MCF 10A (cell line): ENCODE results near the gene COBL. TPM values are rescaled to one million over a fixed set of nuclear protein-coding genes. Genes with fewer than 3 reads are reported as not detected.
A peak's percentile ranks its signal among the peaks of the same experiment; 100 is the strongest.

Experiments
- BruUV-seq: library from RNA; stranded (reverse); fragments of 400-500 nt; replicated peaks from 2 replicates; lab custom pipeline; 2021; lab: Mats Ljungman, UMichigan
- CTCF ChIA-PET: fragments of 300-600 bp; sonication (Branson Sonifier 250); formaldehyde crosslinking; extraction: SDS; loops from one replicate; lab custom pipeline; 2021; ENCODE audit warnings: antibody characterized with exemption, inconsistent platforms; lab: Yijun Ruan, JAX
- POLR2A ChIA-PET: fragments of 300-600, 350-650 bp; sonication (Branson Sonifier 250); formaldehyde crosslinking; extraction: SDS; loops from one replicate; lab custom pipeline; 2020; ENCODE audit warnings: antibody characterized with exemption, inconsistent platforms; lab: Yijun Ruan, JAX
- DNase-seq: peaks from one replicate; pipeline ENCODE4 v3.0.0-alpha.2; 2018; ENCODE audit not compliant: unreplicated experiment
- H3K27ac Mint-ChIP-seq: one replicate; pipeline ENCODE4 v1.8.0; 2022; ENCODE audit warnings: mild to moderate bottlenecking, low read depth, mixed read lengths; ENCODE audit not compliant: unreplicated experiment
- H3K27me3 Mint-ChIP-seq: one replicate; pipeline ENCODE4 v1.8.0; 2022; ENCODE audit warnings: mixed read lengths; ENCODE audit not compliant: insufficient read depth, unreplicated experiment
- H3K36me3 Mint-ChIP-seq: one replicate; pipeline ENCODE4 v1.8.0; 2022; ENCODE audit warnings: mild to moderate bottlenecking, moderate library complexity, mixed read lengths; ENCODE audit not compliant: insufficient read depth, unreplicated experiment
- H3K4me1 Mint-ChIP-seq: one replicate; pipeline ENCODE4 v1.8.0; 2022; ENCODE audit warnings: mixed read lengths; ENCODE audit not compliant: insufficient read depth, unreplicated experiment
- H3K4me3 Mint-ChIP-seq: one replicate; pipeline ENCODE4 v1.8.0; 2022; ENCODE audit warnings: mild to moderate bottlenecking, moderate library complexity, mixed read lengths; ENCODE audit not compliant: unreplicated experiment
- H3K9me3 Mint-ChIP-seq: one replicate; pipeline ENCODE4 v1.8.0; 2022; ENCODE audit warnings: mixed read lengths; ENCODE audit not compliant: unreplicated experiment
- intact Hi-C: fragments of 100-400 bp; cut with micrococcal nuclease; formaldehyde crosslinking; loops from 2 replicates; pipeline ENCODE4 v1.14.1; 2022
- total RNA-seq: library from RNA; stranded (reverse); gene quantifications from 2 replicates; pipeline ENCODE4 v1.2.3, GENCODE V29; 2022
- TF ChIP-seq, protein P1 (sequence below): fragments of 200-600 bp; IDR thresholded peaks from one replicate; pipeline ENCODE4 v1.8.0; 2022; ENCODE audit warnings: antibody characterized with exemption, mild to moderate bottlenecking; ENCODE audit not compliant: unreplicated experiment

Gene COBL
- total RNA-seq, 1 experiment from 2014 or later, result 12.3 TPM

DNA sequence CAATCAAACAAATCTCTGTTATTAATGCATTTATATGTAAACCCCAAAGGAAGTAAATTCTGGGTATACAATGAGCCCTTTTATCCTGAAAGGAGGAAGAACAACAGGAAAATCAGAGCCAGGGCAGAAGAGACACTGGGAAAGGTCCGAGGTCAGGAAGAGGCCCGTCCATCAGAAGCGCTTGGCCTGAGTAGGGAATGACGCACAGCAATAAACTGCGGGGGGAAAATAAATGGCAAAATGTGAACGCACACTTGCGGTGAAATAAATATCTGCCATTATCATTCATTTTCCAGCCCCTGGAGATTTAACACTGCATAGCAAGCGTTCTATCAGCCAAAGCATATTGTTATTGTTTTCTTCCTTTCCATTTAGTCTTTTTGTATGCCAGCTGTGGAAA is 243.4 kb downstream of the COBL start:
- POLR2A ChIA-PET, result no interaction called here
- CTCF ChIA-PET, result interaction anchor here (0.9 to 1.5 kb wide), 2 partner anchors 88 to 606 kb away, joined by 3 read pairs; no protein-coding TSS in a partner anchor
- no peaks in the 10 kb centered on the region for H3K9me3 Mint-ChIP-seq

DNA sequence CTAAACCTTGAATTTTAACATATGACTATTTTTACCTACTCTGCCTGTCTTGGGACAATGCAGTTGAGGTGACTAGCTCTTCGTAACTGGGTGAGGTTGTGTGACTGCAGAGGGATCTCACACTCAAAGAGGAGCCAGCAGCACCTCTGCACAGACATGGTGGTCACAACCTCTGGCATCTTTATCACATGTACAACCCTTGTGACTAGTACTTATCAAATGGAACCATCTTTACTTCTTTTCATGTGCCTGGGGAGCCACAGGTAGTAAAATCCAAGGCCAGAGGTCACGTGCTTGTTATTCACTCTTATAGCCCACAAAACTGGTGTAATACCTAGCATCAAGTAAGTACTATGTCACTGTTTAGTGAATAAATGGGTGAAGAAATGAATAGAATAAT is 244.3 kb downstream of the COBL start:
- Mint-ChIP-seq H3K4me1 (peaks cover 11% of the 10 kb centered on the region), H3K9me3 (no peaks in the 10 kb centered on the region), H3K27ac (no peak overlapping the region), H3K4me3 (no peak overlapping the region), H3K36me3 (no peaks in the 10 kb centered on the region), H3K27me3 (no peaks in the 10 kb centered on the region)
- TF ChIP-seq, protein P1, sequence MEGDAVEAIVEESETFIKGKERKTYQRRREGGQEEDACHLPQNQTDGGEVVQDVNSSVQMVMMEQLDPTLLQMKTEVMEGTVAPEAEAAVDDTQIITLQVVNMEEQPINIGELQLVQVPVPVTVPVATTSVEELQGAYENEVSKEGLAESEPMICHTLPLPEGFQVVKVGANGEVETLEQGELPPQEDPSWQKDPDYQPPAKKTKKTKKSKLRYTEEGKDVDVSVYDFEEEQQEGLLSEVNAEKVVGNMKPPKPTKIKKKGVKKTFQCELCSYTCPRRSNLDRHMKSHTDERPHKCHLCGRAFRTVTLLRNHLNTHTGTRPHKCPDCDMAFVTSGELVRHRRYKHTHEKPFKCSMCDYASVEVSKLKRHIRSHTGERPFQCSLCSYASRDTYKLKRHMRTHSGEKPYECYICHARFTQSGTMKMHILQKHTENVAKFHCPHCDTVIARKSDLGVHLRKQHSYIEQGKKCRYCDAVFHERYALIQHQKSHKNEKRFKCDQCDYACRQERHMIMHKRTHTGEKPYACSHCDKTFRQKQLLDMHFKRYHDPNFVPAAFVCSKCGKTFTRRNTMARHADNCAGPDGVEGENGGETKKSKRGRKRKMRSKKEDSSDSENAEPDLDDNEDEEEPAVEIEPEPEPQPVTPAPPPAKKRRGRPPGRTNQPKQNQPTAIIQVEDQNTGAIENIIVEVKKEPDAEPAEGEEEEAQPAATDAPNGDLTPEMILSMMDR, result no peak
- BruUV-seq, result no TSS peak
- POLR2A ChIA-PET, result interaction anchor here (0.6 kb wide), 1 partner anchor 40 kb away, joined by 3 read pairs; no protein-coding TSS in a partner anchor
- intact Hi-C loops, result no loop called here
- DNase-seq, result no peak
- CTCF ChIA-PET, result interaction anchor here (0.9 to 1.3 kb wide), 3 partner anchors 12 to 90 kb away, joined by 3 to 9 read pairs (median 4); no protein-coding TSS in a partner anchor

More for the DNA sequence above, 243.4 kb downstream of the COBL start:
- DNase-seq, result no peak
- TF ChIP-seq, protein P1, result no peak
- Mint-ChIP-seq H3K4me1 (peaks cover 11% of the 10 kb centered on the region), H3K36me3 (no peaks in the 10 kb centered on the region), H3K4me3 (no peak overlapping the region), H3K27me3 (no peaks in the 10 kb centered on the region), H3K27ac (no peak overlapping the region)
- intact Hi-C loops, result no loop called here
- no TSS peak for BruUV-seq

DNA sequence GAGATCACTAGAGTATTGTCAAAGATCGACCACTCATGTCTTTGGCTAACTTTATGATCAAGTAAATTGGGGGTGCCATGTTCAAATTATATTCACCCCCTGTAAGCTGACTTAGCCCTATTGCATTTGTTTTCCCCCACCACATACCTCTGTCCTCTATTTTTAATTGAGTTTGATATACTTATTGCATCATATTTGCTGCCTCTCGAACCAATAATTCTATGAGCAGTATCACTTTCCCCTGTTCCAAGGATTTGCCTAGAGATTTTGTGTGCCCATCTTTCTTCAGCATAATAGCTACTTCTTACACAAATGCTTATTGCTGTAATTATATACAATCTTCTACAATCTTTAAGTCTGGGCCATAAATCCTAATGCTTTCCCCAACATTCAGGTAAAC is 245.2 kb downstream of the COBL start:
- H3K9me3 Mint-ChIP-seq, result no peaks in the 10 kb centered on the region
- intact Hi-C loops, result no loop called here

DNA sequence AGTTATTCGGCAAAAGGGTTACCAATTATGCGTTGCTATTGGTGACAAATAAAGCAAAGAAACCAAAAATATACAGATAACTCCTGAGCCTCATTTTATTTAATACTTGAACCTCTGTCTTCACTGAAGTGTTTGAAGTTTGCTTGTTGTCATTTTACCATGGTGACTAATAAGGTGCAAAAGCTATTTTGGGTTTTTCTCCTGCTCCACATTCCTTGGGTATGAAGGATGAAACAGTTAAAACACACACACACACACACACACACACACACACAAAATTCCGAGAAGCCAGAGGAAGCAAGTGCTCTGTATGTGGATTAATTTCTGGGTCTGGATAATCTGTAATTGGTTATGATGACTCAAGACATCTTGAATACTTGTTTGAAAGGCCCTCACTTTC is 246.5 kb downstream of the COBL start:
- Mint-ChIP-seq H3K4me3 (no peak overlapping the region), H3K4me1 (peaks cover 11% of the 10 kb centered on the region), H3K9me3 (no peaks in the 10 kb centered on the region), H3K36me3 (no peaks in the 10 kb centered on the region), H3K27ac (peak overlapping the region; percentile 60), H3K27me3 (no peaks in the 10 kb centered on the region)
- CTCF ChIA-PET, result interaction anchor here (1.3 to 5.1 kb wide), 2 partner anchors 91 to 602 kb away, joined by 6 to 42 read pairs; no protein-coding TSS in a partner anchor
- POLR2A ChIA-PET, result interaction anchor here (0.7 kb wide), 1 partner anchor 1640 kb away, joined by 3 read pairs; no protein-coding TSS in a partner anchor
- DNase-seq, result no peak
- TF ChIP-seq, protein P1, result no peak
- intact Hi-C loops, result no loop called here
- BruUV-seq, result no TSS peak

More for the DNA sequence above, 245.2 kb downstream of the COBL start:
- POLR2A ChIA-PET, result interaction anchor here (0.6 kb wide), 1 partner anchor 130 kb away, joined by 4 read pairs; no protein-coding TSS in a partner anchor
- DNase-seq, result no peak
- H3K4me3 Mint-ChIP-seq, result no peak overlapping the region
- H3K27ac Mint-ChIP-seq, result no peak overlapping the region
- TF ChIP-seq, protein P1, result no peak
- BruUV-seq, result no TSS peak
- no peaks in the 10 kb centered on the region for H3K36me3 Mint-ChIP-seq
- peaks cover 11% of the 10 kb centered on the region for H3K4me1 Mint-ChIP-seq
- no peaks in the 10 kb centered on the region for H3K27me3 Mint-ChIP-seq
- CTCF ChIA-PET, result interaction anchor here (0.6 to 5.1 kb wide), 6 partner anchors 11 to 603 kb away, joined by 3 to 42 read pairs (median 4); no protein-coding TSS in a partner anchor
